Stimulated activated CD4-positive, alpha-beta T cell treated with anti-CD3 and anti-CD28 coated beads, TNF-alpha, amount 100 ng/mL, for 24 hours (primary cell): Measurements from ENCODE around the gene VAMP1.
"Not testable (repeated sequence)": the region's sequence is repeated elsewhere in the genome, so short reads cannot be mapped to it uniquely, and the experiment has no call there.

Experiments used
- DNase-seq, 3 experiments: peaks; one replicate each; pipeline ENCODE4 v3.0.0-alpha.2; 2020; ENCODE audit warnings: low read depth in 3 of 3

Gene VAMP1

GRCh38 chr12:6470375-6471163 lies at the start of gene VAMP1:
VAMP1 (minus strand) TSS chr12:6470677; CDS start chr12:6470531, 146 bp downstream.
- peak; percentile 96 to 98 (median 96) for DNase-seq

- DNase-seq: no peak
These were observed 49.7 kb upstream of the VAMP1 start for GRCh38 chr12:6520186-6520585.

GRCh38 chr12:6508087-6508486 lies 37.6 kb upstream of the VAMP1 start:
- DNase-seq: no peak

DNA sequence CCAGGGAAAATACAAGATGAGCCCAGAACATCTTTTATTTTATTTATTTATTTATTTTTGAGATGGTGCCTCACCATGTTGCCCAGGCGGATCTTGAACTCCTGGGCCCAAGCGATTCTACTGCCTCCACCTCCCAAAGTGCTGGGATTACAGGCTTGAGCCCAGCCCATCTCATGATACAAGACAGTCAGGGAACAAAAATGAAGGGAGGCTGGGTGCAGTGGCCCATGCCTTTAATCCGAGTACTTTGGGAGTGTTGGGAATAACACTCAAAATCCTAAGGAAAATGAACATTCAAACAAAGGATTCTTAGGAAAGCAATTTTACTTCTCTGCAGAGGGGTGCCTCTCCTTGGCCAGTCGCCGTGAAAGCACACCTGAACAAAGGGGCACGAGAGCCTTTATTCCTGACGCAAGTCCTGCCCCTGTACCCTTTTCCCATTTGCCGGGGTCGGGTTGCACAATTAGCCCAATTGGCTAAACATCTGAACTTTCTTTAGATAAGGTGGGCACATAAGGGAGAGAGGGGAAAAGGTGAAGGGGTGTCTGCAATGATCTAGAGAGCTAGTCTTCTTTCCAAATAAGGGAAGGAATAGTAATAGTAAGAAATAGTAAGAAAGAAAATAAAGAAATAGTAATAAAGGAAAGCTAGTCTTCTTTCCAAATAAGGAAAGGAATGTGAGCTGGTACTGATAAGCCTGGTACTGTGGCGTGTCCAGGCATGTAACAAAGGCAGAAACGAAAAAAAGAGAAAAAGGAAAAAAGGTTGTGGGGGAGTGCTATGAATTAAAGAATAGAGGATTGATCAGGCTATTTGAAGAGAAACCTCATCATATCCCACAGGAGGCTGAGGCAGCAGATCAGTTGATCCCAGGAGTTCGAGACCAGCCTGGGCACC lies 36.9 kb upstream of the VAMP1 start:
- DNase-seq: no peak

DNA sequence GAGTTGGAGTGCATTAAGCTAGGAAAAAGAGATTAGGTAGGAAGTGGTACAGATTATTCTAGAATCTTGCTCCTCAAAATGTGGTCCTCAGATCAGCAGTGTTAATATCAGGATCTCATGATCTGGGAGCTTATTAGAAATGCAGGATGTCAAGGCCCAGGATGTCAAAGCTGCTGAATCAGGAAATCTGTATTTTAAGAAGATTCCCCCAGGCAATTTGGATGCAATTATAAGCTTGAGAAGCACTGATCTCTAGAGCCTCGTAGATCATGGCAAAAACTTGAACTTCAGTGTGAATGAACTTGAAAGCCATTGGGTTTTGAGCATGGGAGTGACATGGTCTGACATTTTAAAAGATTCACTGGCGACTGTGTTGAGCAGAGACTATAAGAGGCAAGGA lies 30.0 kb upstream of the VAMP1 start:
- no peak for DNase-seq

- DNase-seq: not testable (repeated sequence)
These were observed 26.8 kb upstream of the VAMP1 start for GRCh38 chr12:6497291-6497690.

DNA sequence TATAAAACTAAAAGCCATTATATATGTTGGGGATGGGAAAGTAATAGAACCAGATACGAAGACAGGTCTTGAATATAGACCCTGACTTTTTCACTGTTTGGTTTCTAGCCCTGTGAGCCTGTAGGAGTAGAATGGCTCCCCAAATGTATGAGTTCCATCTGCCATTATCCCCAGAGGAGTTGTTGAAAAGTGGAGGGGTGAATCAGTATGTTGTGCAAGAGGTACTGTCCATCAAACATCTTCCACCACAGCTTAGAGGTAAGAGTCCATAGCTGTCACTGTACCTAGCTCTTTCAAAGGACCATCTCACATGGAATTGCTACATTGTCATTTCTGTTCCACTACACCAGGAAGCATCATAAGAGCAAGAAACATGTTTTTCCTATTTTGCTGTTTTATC lies 24.5 kb upstream of the VAMP1 start:
- DNase-seq: no peak

- DNase-seq: no peak
These were observed 23.8 kb upstream of the VAMP1 start for GRCh38 chr12:6494258-6494743.

DNA sequence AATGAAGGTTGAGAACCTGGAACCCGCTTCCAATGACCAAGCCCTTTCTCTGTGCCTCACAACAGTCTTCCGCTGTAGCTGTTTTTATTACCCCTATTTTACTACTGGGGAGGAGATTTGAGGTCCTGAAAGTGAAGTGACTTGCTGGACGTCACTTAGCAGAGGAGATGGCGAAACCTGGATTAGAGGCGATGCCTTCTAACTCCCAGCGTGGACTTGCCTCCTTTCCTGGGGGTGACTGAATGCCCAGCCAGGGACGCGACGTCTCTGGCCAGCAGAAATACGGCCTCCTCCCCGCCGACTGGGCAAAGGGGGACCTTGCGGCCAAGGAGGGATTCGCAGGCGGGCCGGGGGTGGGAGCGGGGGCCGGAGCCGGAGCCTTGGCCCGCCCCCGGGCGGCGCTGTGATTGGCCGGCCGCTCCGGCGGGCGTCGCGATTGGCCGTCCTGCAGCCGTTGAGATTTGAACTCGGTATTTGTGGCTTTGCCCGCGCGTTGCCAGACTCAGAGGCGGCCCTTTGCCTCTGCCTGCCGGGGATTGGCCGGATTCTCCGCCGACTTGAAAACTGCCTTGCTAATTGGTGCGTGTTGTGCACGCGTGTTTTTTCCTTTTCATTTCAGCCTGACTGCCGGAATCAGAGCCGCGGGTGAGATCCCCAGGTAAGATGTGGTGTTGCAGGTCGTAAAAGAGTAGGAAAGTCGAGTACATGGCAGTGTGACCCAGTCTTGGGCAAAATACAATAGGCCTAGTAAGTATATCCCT lies 23.2 kb upstream of the VAMP1 start, which contains the start of gene NCAPD2:
TSS of gene NCAPD2 (plus strand) at position 606 of the 761 bp plus-strand sequence. CDS start 997 bp downstream, outside the sequence.
- peak; percentile 86 to 96 (median 92) for DNase-seq

DNA sequence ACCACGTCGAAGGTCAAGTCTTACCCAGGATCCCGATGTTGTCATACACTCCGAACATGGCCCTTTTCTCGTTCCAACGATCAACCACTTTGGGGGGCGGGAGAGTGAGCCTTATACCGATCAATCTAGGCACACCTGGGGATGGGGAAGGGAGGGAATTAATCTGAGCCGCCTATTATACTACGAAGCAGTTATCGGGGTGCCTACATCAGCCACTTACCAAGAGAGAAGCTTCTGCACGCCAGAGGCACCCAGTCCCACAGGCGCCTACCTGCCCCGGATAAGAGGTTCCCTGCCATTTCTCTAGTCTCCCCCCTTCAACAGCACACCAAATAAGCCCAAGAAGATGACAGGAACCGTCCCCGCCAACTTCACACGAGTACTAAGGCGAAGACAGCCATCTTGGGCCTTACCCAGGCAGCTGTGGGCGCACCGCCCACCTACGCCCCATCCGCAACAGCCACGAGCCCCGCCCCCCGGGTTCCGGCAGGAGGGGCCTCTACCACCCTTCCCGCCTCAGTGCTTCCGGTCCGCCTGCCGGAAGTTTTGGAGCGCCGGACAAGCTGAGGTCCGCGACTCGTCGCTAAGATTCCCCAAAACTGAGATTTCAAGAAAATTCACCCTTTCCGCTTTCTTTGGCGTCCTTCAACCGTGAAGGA lies 22.5 kb upstream of the VAMP1 start, which contains the start of gene MRPL51:
TSS of gene MRPL51 (minus strand) at position 425 of the 659 bp plus-strand sequence. CDS start at position 299, 126 bp downstream.
- peak; percentile 97 to 99 (median 97) for DNase-seq

DNA sequence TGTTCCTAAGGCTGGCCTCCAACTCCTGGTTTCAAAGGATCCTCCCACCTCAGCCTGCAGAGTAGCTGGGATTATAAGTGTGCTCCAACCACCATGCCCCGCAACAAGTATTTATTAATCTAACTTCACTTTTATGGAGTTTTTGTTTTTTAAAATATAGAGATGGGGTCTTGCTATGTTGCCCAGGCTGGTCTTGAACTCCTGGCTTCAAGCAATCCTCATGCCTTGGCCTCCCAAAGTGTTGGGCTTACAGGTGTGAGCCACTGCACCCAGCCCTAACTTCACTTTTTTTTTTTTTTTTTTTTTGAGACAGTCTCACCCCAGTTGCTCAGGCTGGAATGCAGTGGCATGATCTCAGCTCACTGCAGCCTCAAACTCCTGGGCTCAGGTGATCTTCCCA lies 20.2 kb upstream of the VAMP1 start:
- not testable (repeated sequence) for DNase-seq

GRCh38 chr12:6489449-6489848 lies 19.0 kb upstream of the VAMP1 start:
- DNase-seq: no peak

GRCh38 chr12:6488240-6488639 lies 17.8 kb upstream of the VAMP1 start:
- no peak for DNase-seq

DNA sequence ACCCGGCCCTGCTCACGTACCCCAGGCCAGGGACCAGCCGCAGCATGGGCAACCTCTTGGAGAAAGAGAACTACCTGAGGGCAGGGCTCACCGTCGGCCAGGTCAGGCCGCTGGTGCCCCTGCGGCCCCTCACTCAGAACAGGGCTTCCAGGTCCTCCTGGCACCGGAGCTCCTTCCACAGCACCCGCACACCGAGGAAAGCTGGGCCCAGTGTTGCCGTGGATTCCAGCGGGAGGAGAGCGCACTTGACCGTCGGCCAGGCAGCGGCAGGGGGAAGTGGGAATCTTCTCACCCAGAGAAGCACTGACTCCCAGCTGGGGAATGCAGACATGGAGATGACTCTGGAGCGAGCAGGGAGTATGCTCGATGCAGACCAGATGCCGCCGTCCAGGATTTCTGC lies 7.9 kb upstream of the VAMP1 start:
- no peak for DNase-seq

DNA sequence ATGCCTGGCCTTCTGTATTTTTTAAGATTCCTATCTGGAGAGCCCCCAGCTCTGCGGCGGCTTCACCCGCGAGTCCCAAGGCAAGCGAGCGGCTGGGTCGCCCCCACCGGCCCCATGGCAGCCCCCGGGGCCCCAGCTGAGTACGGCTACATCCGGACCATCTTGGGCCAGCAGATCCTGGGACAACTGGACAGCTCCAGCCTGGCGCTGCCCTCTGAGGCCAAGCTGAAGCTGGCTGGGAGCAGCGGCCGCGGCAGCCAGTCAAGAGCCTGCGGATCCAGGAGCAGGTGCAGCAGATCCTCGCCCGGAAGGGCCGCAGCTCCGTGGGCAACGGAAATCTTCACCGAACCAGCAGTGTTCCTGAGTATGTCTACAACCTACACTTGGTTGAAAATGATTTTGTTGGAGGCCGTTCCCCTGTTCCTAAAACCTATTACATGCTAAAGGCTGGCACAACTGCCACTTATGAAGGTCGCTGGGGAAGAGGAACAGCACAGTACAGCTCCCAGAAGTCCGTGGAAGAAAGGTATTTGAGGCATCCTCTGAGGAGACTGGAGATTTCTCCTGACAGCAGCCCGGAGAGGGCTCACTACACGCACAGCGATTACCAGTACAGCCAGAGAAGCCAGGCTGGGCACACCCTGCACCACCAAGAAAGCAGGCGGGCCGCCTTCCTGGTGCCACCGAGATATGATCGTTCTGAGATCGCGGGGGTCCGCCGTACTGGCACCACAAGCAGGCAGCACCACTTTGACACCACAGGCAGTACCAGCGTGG lies 7.3 kb upstream of the VAMP1 start:
- DNase-seq: not testable (repeated sequence)

- DNase-seq: no peak
These were observed 6.0 kb upstream of the VAMP1 start for GRCh38 chr12:6476489-6476888.

GRCh38 chr12:6475233-6475975 lies 4.9 kb upstream of the VAMP1 start:
- DNase-seq: not testable (repeated sequence)

DNA sequence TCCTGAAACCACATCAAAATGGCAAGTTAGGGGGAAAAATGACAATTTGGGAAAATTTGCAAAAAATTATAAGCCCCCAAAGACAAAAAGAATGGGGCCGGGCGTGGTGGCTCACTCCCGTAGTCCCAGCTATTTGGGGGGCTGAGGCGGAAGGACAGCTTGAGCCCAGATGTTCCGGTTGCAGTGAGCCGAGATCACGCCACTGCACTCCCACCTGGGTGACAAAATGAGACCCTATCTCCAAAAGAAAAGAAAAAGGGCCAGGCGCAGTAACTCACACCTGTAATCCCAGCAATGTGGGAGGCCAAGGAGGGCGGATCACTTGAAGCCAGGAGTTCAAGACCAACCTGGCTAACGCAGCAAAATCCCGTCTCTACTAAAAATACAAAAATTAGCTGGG lies 2.0 kb upstream of the VAMP1 start:
- DNase-seq: no peak

GRCh38 chr12:6471989-6472360 lies 1.5 kb upstream of the VAMP1 start:
- DNase-seq: no peak
